NCI-H128 (cell line): ENCODE data around the gene CDH8.

Source experiments
- DNase-seq: peaks from one replicate; lab custom pipeline; 2025; ENCODE audit not compliant: unreplicated experiment; lab: John Stamatoyannopoulos, UW

The CDH8 gene

GRCh38 chr16:62033065-62033464 is 3.2 kb downstream of the CDH8 start:
- no peak for DNase-seq

- no peak for DNase-seq
Observed at GRCh38 chr16:62029947-62030346, 6.3 kb downstream of the CDH8 start.

- DNase-seq, result no peak
Observed at GRCh38 chr16:62022688-62023087, 13.6 kb downstream of the CDH8 start.

- no peak for DNase-seq
Observed at GRCh38 chr16:62021161-62021581, 15.1 kb downstream of the CDH8 start.

- no peak for DNase-seq
Observed at GRCh38 chr16:62020681-62021080, 15.6 kb downstream of the CDH8 start.

- no peak for DNase-seq
Observed at GRCh38 chr16:62019851-62020250, 16.4 kb downstream of the CDH8 start.

GRCh38 chr16:62018301-62019060 is 17.8 kb downstream of the CDH8 start:
- no peak for DNase-seq

- DNase-seq, result no peak
Observed at GRCh38 chr16:62014319-62014923, 21.8 kb downstream of the CDH8 start.

- no peak for DNase-seq
Observed at GRCh38 chr16:62010186-62010585, 26.1 kb downstream of the CDH8 start.

- DNase-seq, result no peak
Observed at GRCh38 chr16:61998460-61998859, 37.8 kb downstream of the CDH8 start.

GRCh38 chr16:61993108-61993507 is 43.1 kb downstream of the CDH8 start:
- no peak for DNase-seq

- DNase-seq, result no peak
Observed at GRCh38 chr16:61987474-61988012, 48.7 kb downstream of the CDH8 start.

GRCh38 chr16:61969077-61969382 is 67.2 kb downstream of the CDH8 start:
- DNase-seq, result no peak

GRCh38 chr16:61968242-61969076 is 67.8 kb downstream of the CDH8 start:
- no peak for DNase-seq

- no peak for DNase-seq
Observed at GRCh38 chr16:61957075-61957855, 79.0 kb downstream of the CDH8 start.

GRCh38 chr16:61952841-61953240 is 83.4 kb downstream of the CDH8 start:
- DNase-seq, result no peak

GRCh38 chr16:61948414-61948813 is 87.8 kb downstream of the CDH8 start:
- no peak for DNase-seq

- DNase-seq, result no peak
Observed at GRCh38 chr16:61946019-61946418, 90.2 kb downstream of the CDH8 start.

GRCh38 chr16:61945511-61945910 is 90.7 kb downstream of the CDH8 start:
- DNase-seq, result no peak

- DNase-seq, result no peak
Observed at GRCh38 chr16:61944004-61944403, 92.2 kb downstream of the CDH8 start.

- DNase-seq, result no peak
Observed at GRCh38 chr16:61940611-61941010, 95.6 kb downstream of the CDH8 start.
